ENCODE data around the gene DCTN1.

DNA sequence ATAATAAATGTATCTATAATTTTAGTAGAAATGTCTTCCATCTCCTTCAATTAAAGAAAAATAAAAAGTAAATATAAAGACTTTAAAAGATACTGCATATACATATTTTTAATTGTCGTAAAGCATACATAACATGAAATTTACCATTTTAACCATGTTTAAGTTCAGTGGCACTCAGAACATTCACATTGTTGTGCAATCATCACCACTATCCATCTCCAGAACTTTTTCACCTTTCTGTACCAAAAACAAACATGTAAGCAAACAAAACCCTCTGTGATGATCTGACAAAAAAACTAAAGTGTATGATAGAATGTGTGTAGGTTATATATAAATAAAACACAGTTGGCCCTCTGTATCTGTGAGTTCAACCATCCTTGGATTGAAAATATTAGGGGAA, 13.4 kb upstream of the DCTN1 start:
- TF ChIP-seq, protein P1, sequence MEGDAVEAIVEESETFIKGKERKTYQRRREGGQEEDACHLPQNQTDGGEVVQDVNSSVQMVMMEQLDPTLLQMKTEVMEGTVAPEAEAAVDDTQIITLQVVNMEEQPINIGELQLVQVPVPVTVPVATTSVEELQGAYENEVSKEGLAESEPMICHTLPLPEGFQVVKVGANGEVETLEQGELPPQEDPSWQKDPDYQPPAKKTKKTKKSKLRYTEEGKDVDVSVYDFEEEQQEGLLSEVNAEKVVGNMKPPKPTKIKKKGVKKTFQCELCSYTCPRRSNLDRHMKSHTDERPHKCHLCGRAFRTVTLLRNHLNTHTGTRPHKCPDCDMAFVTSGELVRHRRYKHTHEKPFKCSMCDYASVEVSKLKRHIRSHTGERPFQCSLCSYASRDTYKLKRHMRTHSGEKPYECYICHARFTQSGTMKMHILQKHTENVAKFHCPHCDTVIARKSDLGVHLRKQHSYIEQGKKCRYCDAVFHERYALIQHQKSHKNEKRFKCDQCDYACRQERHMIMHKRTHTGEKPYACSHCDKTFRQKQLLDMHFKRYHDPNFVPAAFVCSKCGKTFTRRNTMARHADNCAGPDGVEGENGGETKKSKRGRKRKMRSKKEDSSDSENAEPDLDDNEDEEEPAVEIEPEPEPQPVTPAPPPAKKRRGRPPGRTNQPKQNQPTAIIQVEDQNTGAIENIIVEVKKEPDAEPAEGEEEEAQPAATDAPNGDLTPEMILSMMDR (IDR thresholded peaks at IDR 0.05) = no peak
- TF ChIP-seq POLR2AphosphoS5 (IDR thresholded peaks at IDR 0.05; ENCODE audit: low read depth, low read length) (no peak), PBX3 (IDR thresholded peaks at IDR 0.05) (no peak), MXI1 (IDR thresholded peaks at IDR 0.05; ENCODE audit: low read depth, low read length) (no peak), EP300 (IDR thresholded peaks at IDR 0.05; ENCODE audit: borderline replicate concordance in 1 of 2, low read depth in 1 of 2, low read length in 1 of 2) (no peak), YY1 (IDR thresholded peaks at IDR 0.05; ENCODE audit: low read depth) (no peak)
